ENCODE measurements around the gene ASTN2.

The ASTN2 gene

GRCh38 chr9:116566677-116567488 lies 848.0 kb downstream of the ASTN2 start:
- H3K27ac ChIP-seq (ENCODE audit: low read length) = no peak overlapping the region
- DNase-seq (no peak), ATAC-seq (ENCODE audit: insufficient read depth, low read depth) (no peak)
- no peak for TF ChIP-seq EZH2 (IDR thresholded peaks at IDR 0.05; ENCODE audit: borderline replicate concordance, low read depth, low read length, severe bottlenecking)
- TF ChIP-seq CTCF (IDR thresholded peaks at IDR 0.05; ENCODE audit: borderline replicate concordance, extremely low read depth, low read length, poor library complexity, severe bottlenecking) = no peak
- H2AFZ ChIP-seq (ENCODE audit: low read depth, low read length) = no peak overlapping the region
- H3K9me3 ChIP-seq (ENCODE audit: insufficient read depth, low read length, severe bottlenecking) = no peaks in the 10 kb centered on the region
- H3K4me1 ChIP-seq (ENCODE audit: insufficient read depth, low read length) = no peaks in the 10 kb centered on the region
- no peak overlapping the region for H3K4me2 ChIP-seq (ENCODE audit: insufficient read depth, low read length)
- no peaks in the 10 kb centered on the region for H4K20me1 ChIP-seq (ENCODE audit: insufficient read depth, low read length)
- no peaks in the 10 kb centered on the region for H3K36me3 ChIP-seq (ENCODE audit: insufficient read depth, low read length)
- H3K9ac ChIP-seq (ENCODE audit: low read depth, low read length) = no peak overlapping the region
- H3K79me2 ChIP-seq (ENCODE audit: insufficient read depth, low read length) = no peaks in the 10 kb centered on the region
- H3K27me3 ChIP-seq (ENCODE audit: insufficient read depth, low read length, poor library complexity) = no peaks in the 10 kb centered on the region
- H3K4me3 ChIP-seq (ENCODE audit: low read depth in 1 of 2, low read length in 2 of 2) = no peak overlapping the region

GRCh38 chr9:116565986-116566385 lies 848.9 kb downstream of the ASTN2 start:
- Histone ChIP-seq H3K9me3 (ENCODE audit: insufficient read depth, low read length, severe bottlenecking) (no peaks in the 10 kb centered on the region), H3K9ac (ENCODE audit: low read depth, low read length) (no peak overlapping the region), H3K4me2 (ENCODE audit: insufficient read depth, low read length) (no peak overlapping the region), H3K27me3 (ENCODE audit: insufficient read depth, low read length, poor library complexity) (no peaks in the 10 kb centered on the region), H4K20me1 (ENCODE audit: insufficient read depth, low read length) (no peaks in the 10 kb centered on the region), H3K27ac (ENCODE audit: low read length) (no peak overlapping the region), H2AFZ (ENCODE audit: low read depth, low read length) (no peak overlapping the region), H3K4me3 (ENCODE audit: low read depth in 1 of 2, low read length in 2 of 2) (no peak overlapping the region), H3K36me3 (ENCODE audit: insufficient read depth, low read length) (no peaks in the 10 kb centered on the region), H3K4me1 (ENCODE audit: insufficient read depth, low read length) (no peaks in the 10 kb centered on the region), H3K79me2 (ENCODE audit: insufficient read depth, low read length) (no peaks in the 10 kb centered on the region)
- TF ChIP-seq EZH2 (IDR thresholded peaks at IDR 0.05; ENCODE audit: borderline replicate concordance, low read depth, low read length, severe bottlenecking) = no peak
- no peak for TF ChIP-seq CTCF (IDR thresholded peaks at IDR 0.05; ENCODE audit: borderline replicate concordance, extremely low read depth, low read length, poor library complexity, severe bottlenecking)
- no peak for DNase-seq
- ATAC-seq (ENCODE audit: insufficient read depth, low read depth) = no peak

- TF ChIP-seq CTCF (IDR thresholded peaks at IDR 0.05; ENCODE audit: borderline replicate concordance, extremely low read depth, low read length, poor library complexity, severe bottlenecking) (no peak), EZH2 (IDR thresholded peaks at IDR 0.05; ENCODE audit: borderline replicate concordance, low read depth, low read length, severe bottlenecking) (no peak)
- DNase-seq (no peak), ATAC-seq (ENCODE audit: insufficient read depth, low read depth) (no peak)
These were observed 850.5 kb downstream of the ASTN2 start for GRCh38 chr9:116564266-116564793.

More at GRCh38 chr9:116564266-116564793, 850.5 kb downstream of the ASTN2 start:
- Histone ChIP-seq H3K79me2 (ENCODE audit: insufficient read depth, low read length) (no peaks in the 10 kb centered on the region), H4K20me1 (ENCODE audit: insufficient read depth, low read length) (no peaks in the 10 kb centered on the region), H3K27me3 (ENCODE audit: insufficient read depth, low read length, poor library complexity) (no peaks in the 10 kb centered on the region), H3K27ac (ENCODE audit: low read length) (no peak overlapping the region), H3K9ac (ENCODE audit: low read depth, low read length) (no peak overlapping the region), H2AFZ (ENCODE audit: low read depth, low read length) (no peak overlapping the region), H3K9me3 (ENCODE audit: insufficient read depth, low read length, severe bottlenecking) (no peaks in the 10 kb centered on the region), H3K4me3 (ENCODE audit: low read depth in 1 of 2, low read length in 2 of 2) (no peak overlapping the region), H3K4me2 (ENCODE audit: insufficient read depth, low read length) (no peak overlapping the region), H3K4me1 (ENCODE audit: insufficient read depth, low read length) (no peaks in the 10 kb centered on the region), H3K36me3 (ENCODE audit: insufficient read depth, low read length) (no peaks in the 10 kb centered on the region)

Data from DND-41 (cell line).